Activated naive CD4-positive, alpha-beta T cell treated with anti-CD3 and anti-CD28 coated beads, Interleukin-2, amount 10 ng/mL, durations not matched to agents 7 days and 5 days (primary cell): ENCODE measurements around the gene COMTD1.

Source experiments
- CTCF ChIA-PET: fragments of 350-600 bp; sonication (Branson Sonifier 250); formaldehyde crosslinking; loops from one replicate; lab custom pipeline; 2021; ENCODE audit warnings: antibody characterized with exemption; lab: Charles Lee
- DNase-seq: peaks from one replicate; pipeline ENCODE4 v3.0.0-alpha.2; 2020
- H3K27ac Mint-ChIP-seq: one replicate; pipeline ENCODE4 v1.8.0; 2021; ENCODE audit warnings: mild to moderate bottlenecking, moderate library complexity, mixed read lengths
- H3K27me3 Mint-ChIP-seq: one replicate; pipeline ENCODE4 v1.8.0; 2021; ENCODE audit warnings: mild to moderate bottlenecking, mixed read lengths
- H3K36me3 Mint-ChIP-seq: one replicate; pipeline ENCODE4 v1.8.0; 2021; ENCODE audit warnings: mixed read lengths
- H3K4me1 Mint-ChIP-seq: one replicate; pipeline ENCODE4 v1.8.0; 2021; ENCODE audit warnings: mixed read lengths
- H3K4me3 Mint-ChIP-seq: one replicate; pipeline ENCODE4 v1.8.0; 2021; ENCODE audit warnings: mild to moderate bottlenecking, moderate library complexity, mixed read lengths
- H3K9me3 Mint-ChIP-seq: one replicate; pipeline ENCODE4 v1.8.0; 2021; ENCODE audit warnings: mixed read lengths

The COMTD1 gene

GRCh38 chr10:75235375-75236177 is at the start of gene COMTD1:
COMTD1 (minus strand) TSS chr10:75235957; CDS start chr10:75235928, 29 bp downstream.
- H3K4me1 Mint-ChIP-seq = peaks cover 27% of the 10 kb centered on the region
- H3K27ac Mint-ChIP-seq = peak within 1 kb of the TSS; percentile 91
- no peaks in the 10 kb centered on the region for H3K9me3 Mint-ChIP-seq
- peak within 1 kb of the TSS; percentile 80 for H3K4me3 Mint-ChIP-seq
- peak; percentile 95 for DNase-seq
- peaks cover 23% of the 10 kb centered on the region for H3K36me3 Mint-ChIP-seq
- H3K27me3 Mint-ChIP-seq = peaks cover 6% of the 10 kb centered on the region
- CTCF ChIA-PET = interaction anchor here (0.6 to 13.6 kb wide), 27 partner anchors 8 to 1346 kb away, joined by 3 to 217 read pairs (median 4); partner anchors contain the start of gene VDAC2

GRCh38 chr10:75283671-75284470 is 48.1 kb upstream of the COMTD1 start:
- peaks cover 54% of the 10 kb centered on the region for H3K27me3 Mint-ChIP-seq
- no peak overlapping the region for H3K27ac Mint-ChIP-seq
- H3K4me1 Mint-ChIP-seq = no peaks in the 10 kb centered on the region
- H3K4me3 Mint-ChIP-seq = no peak overlapping the region
- DNase-seq = no peak
- CTCF ChIA-PET = interaction anchor here (0.9 kb wide), 1 partner anchor 753 kb away, joined by 3 read pairs; no protein-coding TSS in a partner anchor
- H3K36me3 Mint-ChIP-seq = no peaks in the 10 kb centered on the region
- H3K9me3 Mint-ChIP-seq = no peaks in the 10 kb centered on the region

DNA sequence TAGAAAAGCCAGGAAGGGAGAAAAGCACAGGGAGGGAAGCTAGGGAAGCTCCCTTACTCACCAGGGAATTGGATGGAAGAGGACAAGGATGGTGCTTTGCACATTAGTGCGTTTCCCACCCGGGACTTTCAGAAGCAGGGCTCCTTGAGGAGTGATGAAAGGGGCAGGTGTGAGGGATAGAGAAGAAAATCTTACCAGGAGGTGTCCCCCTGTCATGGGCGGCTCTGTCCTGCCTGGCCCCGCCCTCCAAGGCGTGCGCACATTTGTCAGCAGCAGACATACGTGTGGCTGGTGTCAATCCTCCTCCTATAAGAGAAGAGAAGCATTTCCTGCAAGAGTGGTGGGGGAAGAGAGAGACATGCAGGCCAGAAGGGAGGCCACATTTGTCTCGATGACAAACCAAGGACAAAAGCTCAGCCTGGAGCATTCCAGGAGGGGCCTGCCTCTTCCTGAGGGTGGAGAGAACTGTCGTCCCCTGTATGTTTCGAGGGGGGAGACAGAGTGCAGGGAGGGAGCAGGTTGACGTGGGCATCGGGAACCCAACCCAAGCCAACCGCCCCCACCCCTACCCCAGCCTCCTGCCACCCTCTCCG is 47.4 kb upstream of the COMTD1 start:
- peaks cover 53% of the 10 kb centered on the region for H3K27me3 Mint-ChIP-seq
- no peaks in the 10 kb centered on the region for H3K4me1 Mint-ChIP-seq
- H3K27ac Mint-ChIP-seq = no peak overlapping the region
- CTCF ChIA-PET = no interaction called here
- no peaks in the 10 kb centered on the region for H3K9me3 Mint-ChIP-seq
- H3K36me3 Mint-ChIP-seq = no peaks in the 10 kb centered on the region
- H3K4me3 Mint-ChIP-seq = no peak overlapping the region
- no peak for DNase-seq

DNA sequence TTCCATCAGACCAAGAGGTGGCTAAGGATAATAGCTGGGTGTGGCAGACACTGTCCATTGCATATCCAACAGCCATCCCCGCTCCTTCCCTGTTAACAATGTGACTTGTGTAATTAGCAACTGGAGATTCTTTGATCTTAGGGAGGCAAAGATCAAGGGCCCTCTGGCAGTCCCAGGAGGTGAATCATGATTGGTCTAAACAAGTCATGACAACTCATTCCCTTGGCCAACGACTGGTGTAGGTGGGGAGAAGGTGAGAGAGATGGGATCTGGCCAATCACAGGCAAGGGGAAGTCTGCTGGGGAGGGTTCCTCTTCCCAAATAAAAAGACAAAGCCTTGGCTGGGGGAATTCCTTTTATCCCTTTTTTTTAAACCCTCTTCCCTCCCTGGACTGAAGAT is 46.2 kb upstream of the COMTD1 start:
- DNase-seq = no peak
- Mint-ChIP-seq H3K27me3 (peaks cover 56% of the 10 kb centered on the region), H3K36me3 (no peaks in the 10 kb centered on the region), H3K4me1 (no peaks in the 10 kb centered on the region), H3K4me3 (no peak overlapping the region), H3K9me3 (no peaks in the 10 kb centered on the region), H3K27ac (no peak overlapping the region)
- CTCF ChIA-PET = no interaction called here

DNA sequence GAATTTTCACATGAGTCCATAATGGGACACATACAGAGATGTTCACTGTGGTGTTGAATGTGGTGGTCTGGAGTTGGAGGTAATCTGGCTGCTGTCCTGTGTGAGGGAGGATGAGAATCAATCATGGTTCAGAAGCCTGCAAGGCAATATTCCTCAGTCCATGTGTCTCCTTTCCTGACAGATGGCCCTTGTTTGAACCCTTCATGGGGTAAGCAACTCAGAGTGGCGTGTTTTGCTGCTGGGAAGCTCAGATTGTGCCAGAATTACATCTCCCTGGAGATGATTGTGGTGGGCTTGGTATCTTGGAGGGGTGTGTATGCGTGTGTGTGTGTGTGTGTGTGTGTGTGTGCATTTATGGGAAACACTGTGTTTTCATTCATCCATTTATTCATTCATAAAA is 44.5 kb upstream of the COMTD1 start:
- DNase-seq = no peak
- peaks cover 60% of the 10 kb centered on the region for H3K27me3 Mint-ChIP-seq
- no peak overlapping the region for H3K27ac Mint-ChIP-seq
- H3K4me1 Mint-ChIP-seq = no peaks in the 10 kb centered on the region
- CTCF ChIA-PET = no interaction called here
- no peak overlapping the region for H3K4me3 Mint-ChIP-seq
- H3K36me3 Mint-ChIP-seq = no peaks in the 10 kb centered on the region
- no peaks in the 10 kb centered on the region for H3K9me3 Mint-ChIP-seq

DNA sequence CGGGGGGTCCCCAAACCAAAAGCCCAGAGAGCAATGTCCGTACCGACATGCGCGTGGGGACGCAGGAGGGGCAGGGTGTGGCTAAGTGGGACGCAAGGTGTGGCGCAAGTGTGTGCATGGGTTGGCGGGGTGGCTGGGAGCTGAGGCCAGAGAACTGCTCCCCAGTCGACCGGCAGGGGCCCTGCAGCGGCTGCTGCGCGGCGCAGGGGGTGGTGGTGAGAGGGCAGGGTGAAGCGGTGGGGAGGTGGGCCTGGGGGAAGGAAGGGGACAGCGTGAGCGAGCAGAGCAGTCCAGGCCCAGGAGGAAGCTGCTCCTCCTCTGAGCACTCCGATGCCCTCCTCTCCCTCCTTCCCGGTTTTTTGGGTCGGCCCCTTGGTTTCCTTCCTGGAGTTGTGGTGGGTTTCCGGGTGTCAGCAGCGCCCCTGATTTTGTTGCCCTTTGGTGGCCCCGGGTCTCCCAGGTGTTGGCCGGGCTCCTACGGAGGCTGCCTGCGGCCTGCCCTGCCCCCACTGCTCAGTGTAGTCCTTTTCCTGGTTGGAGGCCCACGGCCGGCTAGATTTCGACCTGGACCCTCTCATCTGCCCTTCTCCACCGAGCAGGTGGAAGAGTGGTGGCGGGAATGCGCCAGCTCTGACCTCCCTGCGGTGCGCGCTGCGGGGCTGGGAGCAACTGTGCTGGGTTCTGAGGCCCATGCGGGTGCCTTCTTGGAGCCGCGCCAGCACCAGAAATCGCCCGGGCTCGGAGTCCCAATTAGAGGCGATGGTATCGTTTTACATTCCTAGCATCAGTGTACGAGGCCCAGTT is 40.5 kb upstream of the COMTD1 start:
- CTCF ChIA-PET = no interaction called here
- H3K27me3 Mint-ChIP-seq = peaks cover 46% of the 10 kb centered on the region
- no peak overlapping the region for H3K27ac Mint-ChIP-seq
- H3K4me3 Mint-ChIP-seq = no peak overlapping the region
- no peaks in the 10 kb centered on the region for H3K9me3 Mint-ChIP-seq
- no peaks in the 10 kb centered on the region for H3K4me1 Mint-ChIP-seq
- no peaks in the 10 kb centered on the region for H3K36me3 Mint-ChIP-seq
- no peak for DNase-seq

- H3K36me3 Mint-ChIP-seq = no peaks in the 10 kb centered on the region
- peaks cover 23% of the 10 kb centered on the region for H3K27me3 Mint-ChIP-seq
- no peak for DNase-seq
- H3K4me1 Mint-ChIP-seq = no peaks in the 10 kb centered on the region
- no peak overlapping the region for H3K27ac Mint-ChIP-seq
- CTCF ChIA-PET = no interaction called here
- H3K4me3 Mint-ChIP-seq = no peak overlapping the region
- H3K9me3 Mint-ChIP-seq = no peaks in the 10 kb centered on the region
Measured at GRCh38 chr10:75272896-75273295, 37.1 kb upstream of the COMTD1 start.

DNA sequence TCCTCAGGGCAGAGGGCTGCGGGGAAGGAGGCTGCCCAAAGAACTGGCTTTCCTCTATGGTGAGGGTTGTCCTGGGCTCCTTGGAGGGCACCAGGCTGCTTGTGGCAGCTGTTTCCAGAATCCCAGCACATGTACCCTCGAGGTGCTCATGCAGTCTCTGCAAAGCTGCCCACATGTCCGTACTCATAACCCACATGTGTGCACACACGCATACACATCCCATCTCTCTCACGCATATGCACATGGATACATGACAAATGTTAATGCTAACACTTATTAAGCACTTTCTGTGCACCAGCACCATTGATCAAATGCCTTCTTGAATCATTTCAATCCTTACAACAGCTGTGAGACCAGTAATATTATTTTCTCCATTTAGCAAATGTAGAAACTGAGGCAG is 36.3 kb upstream of the COMTD1 start:
- CTCF ChIA-PET = no interaction called here
- H3K27ac Mint-ChIP-seq = no peak overlapping the region
- H3K4me1 Mint-ChIP-seq = no peaks in the 10 kb centered on the region
- no peak overlapping the region for H3K4me3 Mint-ChIP-seq
- H3K36me3 Mint-ChIP-seq = no peaks in the 10 kb centered on the region
- H3K9me3 Mint-ChIP-seq = no peaks in the 10 kb centered on the region
- H3K27me3 Mint-ChIP-seq = peaks cover 19% of the 10 kb centered on the region
- DNase-seq = no peak

DNA sequence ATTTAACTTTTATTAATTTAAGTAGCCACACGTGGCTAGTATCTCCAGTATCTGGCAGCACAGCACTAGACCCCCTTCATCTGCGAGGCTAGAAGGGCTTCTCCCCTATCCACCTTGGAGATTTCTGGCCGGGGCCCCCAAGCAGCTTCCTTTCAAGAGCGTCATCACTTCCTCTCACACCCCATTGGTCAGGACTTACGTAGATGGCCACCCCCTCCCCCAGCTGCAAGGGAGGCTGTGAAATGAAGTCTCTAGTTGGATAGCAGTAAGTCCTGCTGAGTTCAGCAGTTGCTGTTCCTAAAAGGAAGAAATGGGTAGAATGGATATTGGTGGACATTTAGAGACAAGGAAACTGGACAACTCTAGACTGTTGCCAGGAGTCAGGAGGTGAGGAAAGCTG is 33.8 kb upstream of the COMTD1 start:
- Mint-ChIP-seq H3K9me3 (no peaks in the 10 kb centered on the region), H3K27me3 (peaks cover 4% of the 10 kb centered on the region), H3K27ac (no peak overlapping the region), H3K36me3 (no peaks in the 10 kb centered on the region), H3K4me1 (no peaks in the 10 kb centered on the region), H3K4me3 (no peak overlapping the region)
- CTCF ChIA-PET = no interaction called here
- no peak for DNase-seq

DNA sequence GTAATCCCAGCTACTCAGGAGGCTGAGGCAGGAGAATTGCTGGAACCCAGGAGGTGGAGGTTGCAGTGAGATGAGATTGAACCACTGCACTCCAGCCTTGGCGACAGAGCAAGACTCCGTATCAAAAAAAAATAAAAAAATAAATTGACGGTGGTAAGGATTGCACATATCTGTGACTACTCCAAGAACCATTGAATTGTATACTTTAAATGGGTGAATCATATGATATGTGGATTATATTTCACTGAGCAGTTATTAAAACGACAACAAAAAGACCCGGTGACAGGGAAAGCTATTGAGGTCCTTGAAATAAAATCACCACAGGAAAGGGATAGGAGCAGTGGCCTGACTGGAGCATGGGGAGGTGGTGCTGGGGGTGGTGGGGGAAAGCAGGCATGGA is 31.2 kb upstream of the COMTD1 start:
- H3K27ac Mint-ChIP-seq = no peak overlapping the region
- no peak for DNase-seq
- H3K36me3 Mint-ChIP-seq = no peaks in the 10 kb centered on the region
- no peaks in the 10 kb centered on the region for H3K9me3 Mint-ChIP-seq
- no peak overlapping the region for H3K4me3 Mint-ChIP-seq
- H3K4me1 Mint-ChIP-seq = no peaks in the 10 kb centered on the region
- CTCF ChIA-PET = no interaction called here
- H3K27me3 Mint-ChIP-seq = no peaks in the 10 kb centered on the region

GRCh38 chr10:75265856-75266255 is 30.1 kb upstream of the COMTD1 start:
- no peak for DNase-seq
- Mint-ChIP-seq H3K9me3 (no peaks in the 10 kb centered on the region), H3K27ac (no peak overlapping the region), H3K4me3 (no peak overlapping the region), H3K27me3 (no peaks in the 10 kb centered on the region), H3K4me1 (no peaks in the 10 kb centered on the region), H3K36me3 (no peaks in the 10 kb centered on the region)
- CTCF ChIA-PET = no interaction called here

- Mint-ChIP-seq H3K9me3 (no peaks in the 10 kb centered on the region), H3K4me3 (no peak overlapping the region), H3K27ac (no peak overlapping the region), H3K27me3 (no peaks in the 10 kb centered on the region), H3K4me1 (no peaks in the 10 kb centered on the region), H3K36me3 (no peaks in the 10 kb centered on the region)
- CTCF ChIA-PET = interaction anchor here (1.2 kb wide), 1 partner anchor 27 kb away, joined by 3 read pairs; no protein-coding TSS in a partner anchor
- no peak for DNase-seq
Measured at GRCh38 chr10:75263806-75264205, 28.0 kb upstream of the COMTD1 start.

DNA sequence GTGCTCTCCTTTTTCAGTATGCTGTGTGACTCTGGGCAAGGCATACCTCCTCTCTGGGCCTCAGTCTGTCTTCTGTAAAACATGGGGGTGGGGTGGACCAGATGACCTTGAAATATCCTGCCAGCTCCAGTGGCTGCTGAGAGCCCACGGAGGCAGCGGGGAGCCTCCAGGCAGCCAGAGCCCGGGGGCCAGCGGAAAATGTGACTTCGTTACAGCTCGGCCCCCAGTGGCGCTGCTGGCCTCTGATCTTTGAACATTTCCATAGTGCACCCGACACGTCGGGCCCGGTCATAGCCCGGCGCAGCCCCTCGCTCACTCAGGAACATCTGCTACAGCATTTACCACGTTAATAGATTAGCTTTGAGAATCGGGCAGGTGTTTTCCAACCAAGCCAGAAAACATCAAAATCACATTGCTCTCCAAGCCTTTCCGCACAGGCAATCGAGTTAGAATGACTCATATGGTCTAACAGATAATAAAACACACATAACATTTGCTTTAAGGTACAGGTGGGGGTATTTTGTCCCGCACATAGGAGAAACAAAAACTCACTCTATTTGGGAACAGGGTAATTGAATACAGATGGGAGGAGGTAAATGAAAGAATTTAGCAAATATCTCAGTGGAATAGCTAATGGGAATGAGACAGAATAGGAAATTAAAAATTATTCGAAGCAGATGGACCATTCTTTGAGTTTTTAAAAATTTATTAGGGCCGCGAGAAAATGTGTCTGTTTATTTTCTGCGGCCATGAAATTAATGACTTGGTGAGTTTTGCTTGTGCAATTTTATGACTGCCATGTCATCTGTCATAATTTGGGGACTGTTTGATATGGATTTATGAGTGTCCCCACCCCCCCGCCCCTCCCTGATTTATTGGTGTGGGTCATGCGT is 26.3 kb upstream of the COMTD1 start:
- Mint-ChIP-seq H3K27me3 (no peaks in the 10 kb centered on the region), H3K4me3 (no peak overlapping the region), H3K36me3 (no peaks in the 10 kb centered on the region), H3K4me1 (no peaks in the 10 kb centered on the region), H3K9me3 (no peaks in the 10 kb centered on the region), H3K27ac (no peak overlapping the region)
- CTCF ChIA-PET = no interaction called here
- no peak for DNase-seq
